H9 (cell line): ENCODE results near the gene SLC9A7. TPM values are rescaled to one million over a fixed set of nuclear protein-coding genes. Genes with fewer than 3 reads are reported as not detected.
A peak's percentile ranks its signal among the peaks of the same experiment; 100 is the strongest.

Experiments
- DNase-seq: peaks from one replicate; pipeline ENCODE4 v3.0.0-alpha.2; 2017
- H2AFZ ChIP-seq: one replicate; pipeline ENCODE4 v1.6.1; 2013; ENCODE audit warnings: mild to moderate bottlenecking, low read length, control low read depth, moderate library complexity
- H2AK5ac ChIP-seq: 2 replicates; pipeline ENCODE4 v1.6.1; 2013; ENCODE audit warnings: low read length, control low read depth, mixed read lengths; ENCODE audit not compliant: insufficient read length
- H2BK120ac ChIP-seq: one replicate; pipeline ENCODE4 v1.6.1; 2013; ENCODE audit warnings: low read depth, mild to moderate bottlenecking, low read length, control low read depth, inconsistent platforms; ENCODE audit not compliant: poor library complexity, severe bottlenecking
- H2BK12ac ChIP-seq: 2 replicates; pipeline ENCODE4 v1.6.1; 2013; ENCODE audit warnings: low read length, control low read depth, mixed read lengths, low read depth; ENCODE audit not compliant: insufficient read length
- H2BK15ac ChIP-seq: 2 replicates; pipeline ENCODE4 v1.6.1; 2013; ENCODE audit warnings: low read depth, low read length, control low read depth
- H2BK20ac ChIP-seq: one replicate; pipeline ENCODE4 v1.6.1; 2013; ENCODE audit warnings: low read depth, mild to moderate bottlenecking, low read length, control low read depth, inconsistent platforms; ENCODE audit not compliant: poor library complexity, severe bottlenecking
- H2BK5ac ChIP-seq: 2 replicates; pipeline ENCODE4 v1.6.1; 2013; ENCODE audit warnings: low read length, control low read depth, mixed read lengths; ENCODE audit not compliant: insufficient read length
- H3K14ac ChIP-seq: 2 replicates; pipeline ENCODE4 v1.6.1; 2013; ENCODE audit warnings: low read length, control low read depth; ENCODE audit not compliant: insufficient read depth
- H3K18ac ChIP-seq: 2 replicates; pipeline ENCODE4 v1.6.1; 2013; ENCODE audit warnings: low read depth, mild to moderate bottlenecking, mixed read lengths, low read length, control low read depth; ENCODE audit not compliant: insufficient read length
- H3K23ac ChIP-seq: 2 replicates; pipeline ENCODE4 v1.6.1; 2013; ENCODE audit warnings: low read length, control low read depth, mixed read lengths, low read depth; ENCODE audit not compliant: insufficient read length
- H3K23me2 ChIP-seq: 2 replicates; pipeline ENCODE4 v1.6.1; 2013; ENCODE audit warnings: low read depth, mild to moderate bottlenecking, mixed read lengths, low read length, control low read depth; ENCODE audit not compliant: insufficient read length, poor library complexity, severe bottlenecking
- H3K27ac ChIP-seq: 2 replicates; pipeline ENCODE4 v1.5.1; 2013; ENCODE audit warnings: low read length, control low read depth, mixed read lengths, low read depth; ENCODE audit not compliant: insufficient read length
- H3K27me3 ChIP-seq: 2 replicates; pipeline ENCODE4 v1.6.1; 2013; ENCODE audit warnings: low read length, control low read depth, inconsistent platforms; ENCODE audit not compliant: insufficient read depth
- H3K4ac ChIP-seq: 2 replicates; pipeline ENCODE4 v1.6.1; 2013; ENCODE audit warnings: low read depth, mild to moderate bottlenecking, control low read depth, inconsistent platforms, low read length, moderate library complexity
- H3K4me1 ChIP-seq: 2 replicates; pipeline ENCODE4 v1.6.1; 2013; ENCODE audit warnings: low read length, control low read depth, inconsistent platforms; ENCODE audit not compliant: insufficient read depth
- H3K4me2 ChIP-seq: 2 replicates; pipeline ENCODE4 v1.6.1; 2013; ENCODE audit warnings: low read length, control low read depth, mixed read lengths; ENCODE audit not compliant: insufficient read length, insufficient read depth
- H3K56ac ChIP-seq: 2 replicates; pipeline ENCODE4 v1.6.1; 2013; ENCODE audit warnings: low read depth, mild to moderate bottlenecking, mixed read lengths, low read length, control low read depth; ENCODE audit not compliant: insufficient read length
- H3K79me1 ChIP-seq: 2 replicates; pipeline ENCODE4 v1.6.1; 2013; ENCODE audit warnings: low read depth, mild to moderate bottlenecking, moderate library complexity, low read length, control low read depth, inconsistent platforms; ENCODE audit not compliant: insufficient read depth, poor library complexity, severe bottlenecking
- H3K79me2 ChIP-seq: 2 replicates; pipeline ENCODE4 v1.6.1; 2013; ENCODE audit warnings: low read length, control low read depth, inconsistent platforms; ENCODE audit not compliant: insufficient read depth
- H3K9ac ChIP-seq: 2 replicates; pipeline ENCODE4 v1.6.1; 2013; ENCODE audit warnings: low read length, control low read depth, mixed read lengths; ENCODE audit not compliant: insufficient read length; ENCODE audit errors: extremely low read depth
- H3K9me3 ChIP-seq: one replicate; pipeline ENCODE4 v1.6.1; 2013; ENCODE audit warnings: low read depth, low read length, inconsistent platforms; ENCODE audit not compliant: control insufficient read depth
- H3T11ph ChIP-seq: one replicate; pipeline ENCODE4 v1.6.1; 2013; ENCODE audit warnings: mild to moderate bottlenecking, low read length, control low read depth, inconsistent platforms
- H4K20me1 ChIP-seq: one replicate; pipeline ENCODE4 v1.6.1; 2013; ENCODE audit not compliant: control insufficient read depth, insufficient read length, insufficient read depth
- H4K5ac ChIP-seq: 2 replicates; pipeline ENCODE4 v1.6.1; 2013; ENCODE audit warnings: low read depth, mild to moderate bottlenecking, mixed read lengths, low read length, control low read depth; ENCODE audit not compliant: insufficient read length
- H4K8ac ChIP-seq: replicated peaks from 2 replicates; pipeline ENCODE4 v1.6.1; 2013; ENCODE audit warnings: low read length, control low read depth, mixed read lengths, low read depth; ENCODE audit not compliant: insufficient read length
- H4K91ac ChIP-seq: 2 replicates; pipeline ENCODE4 v1.6.1; 2013; ENCODE audit warnings: low read depth, mild to moderate bottlenecking, moderate library complexity, mixed read lengths, low read length, control low read depth; ENCODE audit not compliant: insufficient read length
- H3K27ac Mint-ChIP-seq, 3 experiments: 2 replicates in 2 of 3; 3 replicates in 1 of 3; pipeline ENCODE4 v1.8.0; 2020 to 2021; ENCODE audit warnings: mixed read lengths in 3 of 3, mild to moderate bottlenecking in 1 of 3, moderate library complexity in 1 of 3
- H3K27me3 Mint-ChIP-seq: 2 replicates; pipeline ENCODE4 v1.8.0; 2021; ENCODE audit warnings: low read depth, mild to moderate bottlenecking, moderate library complexity, mixed read lengths
- H3K36me3 Mint-ChIP-seq, 3 experiments: 2 replicates in 2 of 3; 3 replicates in 1 of 3; pipeline ENCODE4 v1.8.0; 2020 to 2021; ENCODE audit warnings: low read depth in 3 of 3, mixed read lengths in 3 of 3; ENCODE audit not compliant: insufficient read depth in 1 of 3
- H3K4me1 Mint-ChIP-seq, 2 experiments: 2 replicates each; pipeline ENCODE4 v1.8.0; 2020; ENCODE audit warnings: mixed read lengths in 2 of 2
- H3K4me3 Mint-ChIP-seq, 2 experiments: 2 replicates in 1 of 2; 3 replicates in 1 of 2; pipeline ENCODE4 v1.8.0; 2020 to 2021; ENCODE audit warnings: mild to moderate bottlenecking in 2 of 2, mixed read lengths in 2 of 2, moderate library complexity in 1 of 2
- H3K9me3 Mint-ChIP-seq, 2 experiments: 2 replicates in 1 of 2; 3 replicates in 1 of 2; pipeline ENCODE4 v1.8.0; 2020; ENCODE audit warnings: mild to moderate bottlenecking in 2 of 2, mixed read lengths in 2 of 2, moderate library complexity in 1 of 2
- WGBS: extraction: QIAGEN DNeasy Blood & Tissue Kit; methylation state at CpG from one replicate; pipeline ENCODE4 v1.1.7; 2013; ENCODE audit warnings: missing lambda C conversion rate, low lambda C conversion rate, mixed read lengths; ENCODE audit not compliant: insufficient read length; ENCODE audit errors: extremely low coverage; 5-methylcytosine and 5-hydroxymethylcytosine counted together
- total RNA-seq: library from RNA; stranded (reverse); gene quantifications from 2 replicates; pipeline ENCODE4 v1.2.1, GENCODE V29; 2021
- TF ChIP-seq, protein P1 (sequence below): fragments of 200-600 bp; sonication (generic); conservative IDR thresholded peaks from 3 replicates; pipeline ENCODE4 v1.8.0; 2021; ENCODE audit warnings: antibody characterized with exemption, mild to moderate bottlenecking

The SLC9A7 gene
- total RNA-seq, 1 experiment from 2014 or later, result 5.9 TPM

- Histone ChIP-seq H3K4me1 (peaks cover 5% of the 10 kb centered on the region; the same call in 1 of the 2 replicates), H2BK120ac (no peak overlapping the region), H4K91ac (no peak overlapping the region), H2BK15ac (no peak overlapping the region), H3K14ac (no peak overlapping the region), H3K79me1 (no peaks in the 10 kb centered on the region), H3K9me3 (peaks cover 16% of the 10 kb centered on the region), H2BK5ac (no peak overlapping the region), H4K8ac (no peak overlapping the region), H2BK12ac (no peak overlapping the region), H3K27me3 (no peaks in the 10 kb centered on the region), H3K4me2 (no peak overlapping the region), H3K9ac (no peak overlapping the region), H2BK20ac (no peak overlapping the region), H3K79me2 (peaks cover 4% of the 10 kb centered on the region; the same call in 1 of the 2 replicates), H3K56ac (no peak overlapping the region), H3T11ph (no peak overlapping the region), H4K5ac (no peak overlapping the region), H2AFZ (no peak overlapping the region), H2AK5ac (no peak overlapping the region), H3K27ac (no peak overlapping the region), H3K23ac (no peak overlapping the region), H3K4ac (no peak overlapping the region), H4K20me1 (no peaks in the 10 kb centered on the region), H3K23me2 (peaks cover 11% of the 10 kb centered on the region), H3K18ac (no peak overlapping the region)
- Mint-ChIP-seq H3K27ac (no peak overlapping the region), H3K9me3 (peaks cover 66% of the 10 kb centered on the region in 2 experiments), H3K36me3 (peaks cover 4 to 9% (median 7%) of the 10 kb centered on the region in 3 experiments; a peak in 4 of 7 replicates), H3K4me1 (peaks cover 26 to 28% of the 10 kb centered on the region in 2 experiments), H3K4me3 (peak overlapping the region in 1 of 2 experiments; percentile 36; a peak in 1 of 5 replicates), H3K27me3 (0 out of 2 replicates have a peak, but pooled peaks cover under 1% of the 10 kb centered on the region)
- WGBS, result no CpG with 5 or more reads among the region's 3 CpGs
- TF ChIP-seq, protein P1, sequence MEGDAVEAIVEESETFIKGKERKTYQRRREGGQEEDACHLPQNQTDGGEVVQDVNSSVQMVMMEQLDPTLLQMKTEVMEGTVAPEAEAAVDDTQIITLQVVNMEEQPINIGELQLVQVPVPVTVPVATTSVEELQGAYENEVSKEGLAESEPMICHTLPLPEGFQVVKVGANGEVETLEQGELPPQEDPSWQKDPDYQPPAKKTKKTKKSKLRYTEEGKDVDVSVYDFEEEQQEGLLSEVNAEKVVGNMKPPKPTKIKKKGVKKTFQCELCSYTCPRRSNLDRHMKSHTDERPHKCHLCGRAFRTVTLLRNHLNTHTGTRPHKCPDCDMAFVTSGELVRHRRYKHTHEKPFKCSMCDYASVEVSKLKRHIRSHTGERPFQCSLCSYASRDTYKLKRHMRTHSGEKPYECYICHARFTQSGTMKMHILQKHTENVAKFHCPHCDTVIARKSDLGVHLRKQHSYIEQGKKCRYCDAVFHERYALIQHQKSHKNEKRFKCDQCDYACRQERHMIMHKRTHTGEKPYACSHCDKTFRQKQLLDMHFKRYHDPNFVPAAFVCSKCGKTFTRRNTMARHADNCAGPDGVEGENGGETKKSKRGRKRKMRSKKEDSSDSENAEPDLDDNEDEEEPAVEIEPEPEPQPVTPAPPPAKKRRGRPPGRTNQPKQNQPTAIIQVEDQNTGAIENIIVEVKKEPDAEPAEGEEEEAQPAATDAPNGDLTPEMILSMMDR, result no peak
- peak; percentile 28 for DNase-seq
Measured at GRCh38 chrX:46754586-46755061, 4.3 kb downstream of the SLC9A7 start.
